ENCODE measurements around the gene RRAD.
A peak's percentile ranks its signal among the peaks of the same experiment; 100 is the strongest.

Gene RRAD

DNA sequence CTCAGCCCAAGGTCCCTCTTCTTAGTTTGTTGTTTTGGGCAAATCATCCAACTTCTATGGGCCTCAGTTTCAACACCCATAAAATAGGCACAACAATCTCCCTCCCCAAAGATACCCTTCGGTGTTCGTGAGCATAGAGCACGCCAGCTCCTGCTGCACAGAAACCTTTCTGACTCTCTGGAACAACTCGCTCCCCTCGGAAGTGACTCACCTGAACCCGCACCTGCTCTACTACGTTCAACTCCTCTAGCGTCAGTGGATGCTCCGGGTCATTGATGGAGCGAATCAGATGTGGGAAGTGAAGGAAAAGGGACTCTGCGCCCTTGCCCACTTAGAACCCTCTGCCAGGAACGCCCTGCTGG is 8.4 kb upstream of the RRAD start:
- Histone ChIP-seq H3K4me2 (ENCODE audit: insufficient read depth, low read length) (peak overlapping the region; percentile 97), H3K79me2 (ENCODE audit: insufficient read depth, low read length) (peaks cover 49% of the 10 kb centered on the region), H3K4me3 (ENCODE audit: low read depth in 1 of 2, low read length in 2 of 2) (peak overlapping the region; percentile 96 to 97), H3K27ac (ENCODE audit: low read length) (peak overlapping the region; percentile 90), H2AFZ (ENCODE audit: low read depth, low read length) (peak overlapping the region; percentile 96), H3K4me1 (ENCODE audit: insufficient read depth, low read length) (peaks cover 38% of the 10 kb centered on the region), H3K9me3 (ENCODE audit: insufficient read depth, low read length, severe bottlenecking) (no peaks in the 10 kb centered on the region), H4K20me1 (ENCODE audit: insufficient read depth, low read length) (peaks cover 13% of the 10 kb centered on the region), H3K9ac (ENCODE audit: low read depth, low read length) (peak overlapping the region; percentile 98), H3K27me3 (ENCODE audit: insufficient read depth, low read length, poor library complexity) (no peaks in the 10 kb centered on the region), H3K36me3 (ENCODE audit: insufficient read depth, low read length) (peaks cover 24% of the 10 kb centered on the region)
- no peak for TF ChIP-seq EZH2 (IDR thresholded peaks at IDR 0.05; ENCODE audit: borderline replicate concordance, low read depth, low read length, severe bottlenecking)
- TF ChIP-seq, protein P1, sequence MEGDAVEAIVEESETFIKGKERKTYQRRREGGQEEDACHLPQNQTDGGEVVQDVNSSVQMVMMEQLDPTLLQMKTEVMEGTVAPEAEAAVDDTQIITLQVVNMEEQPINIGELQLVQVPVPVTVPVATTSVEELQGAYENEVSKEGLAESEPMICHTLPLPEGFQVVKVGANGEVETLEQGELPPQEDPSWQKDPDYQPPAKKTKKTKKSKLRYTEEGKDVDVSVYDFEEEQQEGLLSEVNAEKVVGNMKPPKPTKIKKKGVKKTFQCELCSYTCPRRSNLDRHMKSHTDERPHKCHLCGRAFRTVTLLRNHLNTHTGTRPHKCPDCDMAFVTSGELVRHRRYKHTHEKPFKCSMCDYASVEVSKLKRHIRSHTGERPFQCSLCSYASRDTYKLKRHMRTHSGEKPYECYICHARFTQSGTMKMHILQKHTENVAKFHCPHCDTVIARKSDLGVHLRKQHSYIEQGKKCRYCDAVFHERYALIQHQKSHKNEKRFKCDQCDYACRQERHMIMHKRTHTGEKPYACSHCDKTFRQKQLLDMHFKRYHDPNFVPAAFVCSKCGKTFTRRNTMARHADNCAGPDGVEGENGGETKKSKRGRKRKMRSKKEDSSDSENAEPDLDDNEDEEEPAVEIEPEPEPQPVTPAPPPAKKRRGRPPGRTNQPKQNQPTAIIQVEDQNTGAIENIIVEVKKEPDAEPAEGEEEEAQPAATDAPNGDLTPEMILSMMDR (IDR thresholded peaks at IDR 0.05; ENCODE audit: borderline replicate concordance, extremely low read depth, low read length, poor library complexity, severe bottlenecking) = no peak
- ATAC-seq (ENCODE audit: insufficient read depth, low read depth) = no peak
- DNase-seq = no peak

- ATAC-seq (ENCODE audit: insufficient read depth, low read depth) = no peak
- H3K27me3 ChIP-seq (ENCODE audit: insufficient read depth, low read length, poor library complexity) = no peaks in the 10 kb centered on the region
Measured at GRCh38 chr16:66932076-66932475, 6.7 kb upstream of the RRAD start.

GRCh38 chr16:66931665-66932064 is 6.3 kb upstream of the RRAD start:
- no peak for DNase-seq

More at GRCh38 chr16:66932076-66932475, 6.7 kb upstream of the RRAD start:
- H3K4me2 ChIP-seq (ENCODE audit: insufficient read depth, low read length) = peak overlapping the region; percentile 97
- H3K9me3 ChIP-seq (ENCODE audit: insufficient read depth, low read length, severe bottlenecking) = no peaks in the 10 kb centered on the region
- H2AFZ ChIP-seq (ENCODE audit: low read depth, low read length) = no peak overlapping the region
- peaks cover 13% of the 10 kb centered on the region for H4K20me1 ChIP-seq (ENCODE audit: insufficient read depth, low read length)
- peaks cover 12% of the 10 kb centered on the region for H3K36me3 ChIP-seq (ENCODE audit: insufficient read depth, low read length)
- H3K4me1 ChIP-seq (ENCODE audit: insufficient read depth, low read length) = peaks cover 38% of the 10 kb centered on the region
- H3K79me2 ChIP-seq (ENCODE audit: insufficient read depth, low read length) = peaks cover 43% of the 10 kb centered on the region
- TF ChIP-seq, protein P1 (IDR thresholded peaks at IDR 0.05; ENCODE audit: borderline replicate concordance, extremely low read depth, low read length, poor library complexity, severe bottlenecking) = no peak
- no peak for TF ChIP-seq EZH2 (IDR thresholded peaks at IDR 0.05; ENCODE audit: borderline replicate concordance, low read depth, low read length, severe bottlenecking)
- H3K4me3 ChIP-seq (ENCODE audit: low read depth in 1 of 2, low read length in 2 of 2) = no peak overlapping the region
- H3K27ac ChIP-seq (ENCODE audit: low read length) = no peak overlapping the region
- peak overlapping the region; percentile 98; the same call in 1 of the 2 replicates for H3K9ac ChIP-seq (ENCODE audit: low read depth, low read length)
- DNase-seq = no peak

More at GRCh38 chr16:66931665-66932064, 6.3 kb upstream of the RRAD start:
- TF ChIP-seq, protein P1 (IDR thresholded peaks at IDR 0.05; ENCODE audit: borderline replicate concordance, extremely low read depth, low read length, poor library complexity, severe bottlenecking) = no peak
- TF ChIP-seq EZH2 (IDR thresholded peaks at IDR 0.05; ENCODE audit: borderline replicate concordance, low read depth, low read length, severe bottlenecking) = no peak
- no peak overlapping the region for H3K27ac ChIP-seq (ENCODE audit: low read length)
- peaks cover 11% of the 10 kb centered on the region for H3K36me3 ChIP-seq (ENCODE audit: insufficient read depth, low read length)
- peaks cover 43% of the 10 kb centered on the region for H3K79me2 ChIP-seq (ENCODE audit: insufficient read depth, low read length)
- no peak overlapping the region for H3K4me3 ChIP-seq (ENCODE audit: low read depth in 1 of 2, low read length in 2 of 2)
- no peak overlapping the region for H3K9ac ChIP-seq (ENCODE audit: low read depth, low read length)
- H4K20me1 ChIP-seq (ENCODE audit: insufficient read depth, low read length) = peaks cover 13% of the 10 kb centered on the region
- no peak overlapping the region for H3K4me2 ChIP-seq (ENCODE audit: insufficient read depth, low read length)
- no peak for ATAC-seq (ENCODE audit: insufficient read depth, low read depth)
- peaks cover 37% of the 10 kb centered on the region for H3K4me1 ChIP-seq (ENCODE audit: insufficient read depth, low read length)
- H3K27me3 ChIP-seq (ENCODE audit: insufficient read depth, low read length, poor library complexity) = no peaks in the 10 kb centered on the region
- no peaks in the 10 kb centered on the region for H3K9me3 ChIP-seq (ENCODE audit: insufficient read depth, low read length, severe bottlenecking)
- H2AFZ ChIP-seq (ENCODE audit: low read depth, low read length) = no peak overlapping the region
